Osteocyte (in vitro differentiated cells): ENCODE measurements around the gene L2HGDH. TPM values are rescaled to one million over a fixed set of nuclear protein-coding genes. Genes with fewer than 3 reads are reported as not detected.
A peak's percentile ranks its signal among the peaks of the same experiment; 100 is the strongest.

Experiments used
- DNase-seq: peaks from one replicate; pipeline ENCODE4 v3.0.0; 2021; ENCODE audit warnings: mixed read lengths; ENCODE audit not compliant: unreplicated experiment; ENCODE audit errors: extremely low spot score
- H3K27ac Mint-ChIP-seq: one replicate; pipeline ENCODE4 v1.8.0; 2021; ENCODE audit warnings: mild to moderate bottlenecking, mixed read lengths; ENCODE audit not compliant: unreplicated experiment
- H3K27me3 Mint-ChIP-seq: one replicate; pipeline ENCODE4 v1.8.0; 2021; ENCODE audit warnings: mixed read lengths; ENCODE audit not compliant: unreplicated experiment
- H3K36me3 Mint-ChIP-seq: one replicate; pipeline ENCODE4 v1.8.0; 2021; ENCODE audit warnings: mixed read lengths; ENCODE audit not compliant: unreplicated experiment
- H3K4me1 Mint-ChIP-seq: one replicate; pipeline ENCODE4 v1.8.0; 2021; ENCODE audit warnings: mixed read lengths; ENCODE audit not compliant: unreplicated experiment
- H3K4me3 Mint-ChIP-seq: one replicate; pipeline ENCODE4 v1.8.0; 2021; ENCODE audit warnings: mild to moderate bottlenecking, moderate library complexity, mixed read lengths; ENCODE audit not compliant: unreplicated experiment
- H3K9me3 Mint-ChIP-seq: one replicate; pipeline ENCODE4 v1.8.0; 2021; ENCODE audit warnings: mixed read lengths; ENCODE audit not compliant: unreplicated experiment
- microRNA-seq: library from miRNA; unstranded; fragments of <30 nt; microRNA quantifications from one replicate; pipeline ENCODE4 v1.1.0, GENCODE V29; 2020; ENCODE audit not compliant: unreplicated experiment
- total RNA-seq: library from RNA; stranded (reverse); gene quantifications from 2 replicates; pipeline ENCODE4 v1.2.1, GENCODE V29; 2021
- TF ChIP-seq, protein P1 (sequence below): fragments of 200-600 bp; sonication (generic); IDR thresholded peaks from 2 replicates; pipeline ENCODE4 v1.5.0; 2021; ENCODE audit warnings: antibody characterized with exemption, mild to moderate bottlenecking, moderate library complexity

L2HGDH gene
- total RNA-seq, 1 donor from 2014 or later, result 4.2 TPM

DNA sequence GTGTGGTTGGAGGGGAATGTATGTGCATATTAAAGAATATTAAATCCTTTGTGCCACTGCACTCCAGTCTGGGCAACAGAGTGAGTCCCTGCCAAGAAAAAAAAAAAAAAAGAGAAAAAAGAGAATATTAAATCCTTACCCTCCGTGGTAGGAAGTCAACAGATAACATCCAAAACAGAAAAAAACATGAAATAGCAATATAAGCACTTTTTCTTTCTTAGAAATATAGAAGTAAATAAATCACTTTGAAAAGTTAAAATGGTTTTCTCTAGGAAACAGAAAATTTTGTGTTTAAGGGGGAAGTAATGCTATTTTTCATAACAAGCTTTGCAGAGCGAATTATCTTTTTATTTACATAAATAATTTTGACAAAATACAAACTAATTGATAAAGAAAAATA, 98.2 kb downstream of the L2HGDH start:
- Mint-ChIP-seq H3K27ac (no peak overlapping the region), H3K4me1 (peaks cover 23% of the 10 kb centered on the region), H3K4me3 (no peak overlapping the region), H3K9me3 (no peaks in the 10 kb centered on the region), H3K36me3 (peaks cover 5% of the 10 kb centered on the region), H3K27me3 (no peaks in the 10 kb centered on the region)
- TF ChIP-seq, protein P1, sequence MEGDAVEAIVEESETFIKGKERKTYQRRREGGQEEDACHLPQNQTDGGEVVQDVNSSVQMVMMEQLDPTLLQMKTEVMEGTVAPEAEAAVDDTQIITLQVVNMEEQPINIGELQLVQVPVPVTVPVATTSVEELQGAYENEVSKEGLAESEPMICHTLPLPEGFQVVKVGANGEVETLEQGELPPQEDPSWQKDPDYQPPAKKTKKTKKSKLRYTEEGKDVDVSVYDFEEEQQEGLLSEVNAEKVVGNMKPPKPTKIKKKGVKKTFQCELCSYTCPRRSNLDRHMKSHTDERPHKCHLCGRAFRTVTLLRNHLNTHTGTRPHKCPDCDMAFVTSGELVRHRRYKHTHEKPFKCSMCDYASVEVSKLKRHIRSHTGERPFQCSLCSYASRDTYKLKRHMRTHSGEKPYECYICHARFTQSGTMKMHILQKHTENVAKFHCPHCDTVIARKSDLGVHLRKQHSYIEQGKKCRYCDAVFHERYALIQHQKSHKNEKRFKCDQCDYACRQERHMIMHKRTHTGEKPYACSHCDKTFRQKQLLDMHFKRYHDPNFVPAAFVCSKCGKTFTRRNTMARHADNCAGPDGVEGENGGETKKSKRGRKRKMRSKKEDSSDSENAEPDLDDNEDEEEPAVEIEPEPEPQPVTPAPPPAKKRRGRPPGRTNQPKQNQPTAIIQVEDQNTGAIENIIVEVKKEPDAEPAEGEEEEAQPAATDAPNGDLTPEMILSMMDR, result no peak
- no peak for DNase-seq

DNA sequence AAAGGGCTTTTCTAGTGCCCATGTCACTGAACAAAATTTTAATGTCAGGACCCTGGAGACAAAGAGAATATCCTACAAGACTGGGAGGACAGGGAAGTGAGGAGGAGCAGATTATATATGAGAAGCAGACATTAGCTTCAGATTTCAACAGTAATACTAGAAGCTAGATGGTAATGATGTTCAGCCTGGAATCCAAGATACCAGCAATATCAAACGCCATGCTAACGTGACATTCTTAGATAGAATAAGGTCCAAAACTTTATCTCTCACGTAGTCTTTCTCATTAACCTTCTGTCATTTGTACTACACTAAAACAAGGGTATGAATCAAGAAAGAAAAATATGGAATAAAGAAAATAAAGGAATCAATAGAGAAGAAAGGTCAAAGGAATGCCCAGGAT, 99.3 kb downstream of the L2HGDH start:
- TF ChIP-seq, protein P1, result no peak
- H3K4me1 Mint-ChIP-seq, result peaks cover 23% of the 10 kb centered on the region
- H3K36me3 Mint-ChIP-seq, result peaks cover 7% of the 10 kb centered on the region
- H3K27ac Mint-ChIP-seq, result peak overlapping the region; percentile 17
- no peaks in the 10 kb centered on the region for H3K9me3 Mint-ChIP-seq
- no peak overlapping the region for H3K4me3 Mint-ChIP-seq
- no peak for DNase-seq
- H3K27me3 Mint-ChIP-seq, result no peaks in the 10 kb centered on the region

GRCh38 chr14:50210074-50210473, 102.0 kb downstream of the L2HGDH start:
- no peaks in the 10 kb centered on the region for H3K27me3 Mint-ChIP-seq

DNA sequence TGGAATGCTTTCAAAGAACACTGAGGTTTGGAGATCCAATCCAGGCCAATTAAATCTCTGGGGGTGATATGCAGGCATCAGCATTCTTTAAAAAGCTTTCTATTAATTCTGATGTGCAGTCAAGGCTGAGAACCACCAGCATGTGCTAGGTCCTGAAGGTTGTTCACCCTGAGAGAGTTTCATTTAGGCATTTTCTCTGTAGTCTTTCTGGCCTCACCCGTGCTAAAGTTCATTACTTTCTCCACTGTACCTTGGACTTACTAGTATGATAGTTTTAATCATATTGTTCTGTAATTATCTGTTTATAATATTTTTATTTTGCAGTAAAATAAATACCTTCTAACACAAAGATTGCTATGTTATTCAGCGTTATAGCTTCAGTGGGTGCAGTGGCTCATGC, 113.5 kb downstream of the L2HGDH start:
- Mint-ChIP-seq H3K36me3 (peaks cover 29% of the 10 kb centered on the region), H3K27ac (no peak overlapping the region), H3K9me3 (no peaks in the 10 kb centered on the region), H3K4me3 (no peak overlapping the region), H3K27me3 (no peaks in the 10 kb centered on the region), H3K4me1 (no peaks in the 10 kb centered on the region)
- DNase-seq, result no peak
- TF ChIP-seq, protein P1, result no peak

More at GRCh38 chr14:50210074-50210473, 102.0 kb downstream of the L2HGDH start:
- Mint-ChIP-seq H3K36me3 (peaks cover 7% of the 10 kb centered on the region), H3K4me3 (no peak overlapping the region), H3K9me3 (no peaks in the 10 kb centered on the region), H3K4me1 (peaks cover 15% of the 10 kb centered on the region), H3K27ac (no peak overlapping the region)
- TF ChIP-seq, protein P1, result no peak
- DNase-seq, result no peak

DNA sequence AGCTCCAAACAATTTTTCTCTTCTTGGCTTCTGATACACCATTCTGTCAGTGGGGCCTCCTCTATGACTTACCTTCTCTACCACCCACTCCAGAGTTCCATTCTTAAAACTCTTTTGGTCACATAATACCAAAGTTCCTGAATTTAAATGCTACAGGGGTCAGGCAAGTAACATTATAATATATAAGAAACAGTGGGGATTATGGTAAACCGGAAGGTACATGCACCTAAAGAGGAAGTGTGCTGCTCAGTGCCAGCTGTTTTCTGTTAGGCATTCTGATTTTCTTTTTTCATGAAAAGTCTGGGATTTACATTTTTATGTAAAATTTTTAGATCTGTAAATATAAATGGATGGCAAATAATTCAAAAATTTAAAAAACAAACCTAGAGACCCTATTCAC, 120.5 kb downstream of the L2HGDH start:
- Mint-ChIP-seq H3K27ac (no peak overlapping the region), H3K27me3 (no peaks in the 10 kb centered on the region), H3K9me3 (no peaks in the 10 kb centered on the region), H3K4me3 (no peak overlapping the region), H3K4me1 (no peaks in the 10 kb centered on the region), H3K36me3 (peaks cover 25% of the 10 kb centered on the region)
- no peak for DNase-seq
- TF ChIP-seq, protein P1, result no peak

Small RNA genes lying within 50 kb of the gene (microRNA-seq; reads per million reads assigned to microRNA genes)
- gene MIR4504, result not detected

Other genes with a start within 250 kb of the L2HGDH start
- 10.1 and 12.2 TPM in 2 replicates for gene VCPKMT, start 195.7 kb downstream of the L2HGDH start, total RNA-seq
- gene SOS2, start 80.7 kb downstream of the L2HGDH start, total RNA-seq, result 29.3 and 32.4 TPM in 2 replicates
- 17.7 and 21.7 TPM in 2 replicates for gene DMAC2L, start 95 bp upstream of the L2HGDH start, total RNA-seq
- 9.0 and 9.8 TPM in 2 replicates for gene CDKL1, start 84.7 kb upstream of the L2HGDH start, total RNA-seq
- gene MAP4K5, start 220.3 kb upstream of the L2HGDH start, total RNA-seq, result 113 and 123 TPM in 2 replicates
- 7.4 and 10.0 TPM in 2 replicates for gene ATL1, start 247.9 kb upstream of the L2HGDH start, total RNA-seq